ENCODE results near the gene CWH43. TPM values are rescaled to one million over a fixed set of nuclear protein-coding genes. Genes with fewer than 3 reads are reported as not detected.

CWH43 gene
- total and polyA plus RNA-seq, 10 of the 15 experiments (the other 5 are each of a cell fraction or from before 2014, with no cell fraction given), result not detected

- H3K27ac ChIP-seq (ENCODE audit: control insufficient read depth, insufficient read depth), result no peak overlapping the region
- no peak overlapping the region for H3K9ac ChIP-seq (ENCODE audit: control insufficient read depth, insufficient read depth, low read length)
- H3K79me2 ChIP-seq (ENCODE audit: control insufficient read depth, insufficient read depth, low read length), result no peaks in the 10 kb centered on the region
- FAIRE-seq (no peak), DNase-seq (ENCODE audit: low read depth, low spot score) (no peak), ATAC-seq (no peak)
- ChIA-PET CTCF (interaction anchor here (0.9 kb wide), 1 partner anchor 416 kb away, joined by 3 read pairs; no protein-coding TSS in a partner anchor), POLR2A (interaction anchor here (0.6 kb wide), 1 partner anchor 478 kb away, joined by 3 read pairs; no protein-coding TSS in a partner anchor), SMC1A (ENCODE audit: uncharacterized antibody, unreplicated experiment) (no interaction called here), RAD21 (ENCODE audit: unreplicated experiment) (no interaction called here)
- 0 out of 4 replicates have a peak, but pooled peaks cover 0 to 2% of the 10 kb centered on the region in 2 experiments for H3K27me3 ChIP-seq (replicated peaks in 1 of 2; ENCODE audit: control insufficient read depth in 2 of 2, insufficient read depth in 2 of 2, low read length in 1 of 2)
- 43% methylated on average over 4 of the region's 4 CpGs for WGBS (ENCODE audit: insufficient coverage, insufficient replicate concordance, low lambda C conversion rate, missing lambda C conversion rate)
- no peak overlapping the region for H3K4me2 ChIP-seq (ENCODE audit: control insufficient read depth, insufficient read depth)
- no peaks in the 10 kb centered on the region for H3K36me3 ChIP-seq (ENCODE audit: control insufficient read depth in 2 of 2, insufficient read depth in 2 of 2, low read length in 1 of 2)
- no peaks in the 10 kb centered on the region for H4K20me1 ChIP-seq (ENCODE audit: control insufficient read depth, insufficient read depth)
- intact Hi-C loops (cut with micrococcal nuclease; ENCODE audit: unreplicated experiment), result no loop called here
- in situ Hi-C loops (cut with MboI), result no loop called here
- no peak overlapping the region for H3K4me3 ChIP-seq
- no peaks in the 10 kb centered on the region for H3K9me3 ChIP-seq (replicated peaks; ENCODE audit: control insufficient read depth, insufficient read depth, low read length)
- H2AFZ ChIP-seq (ENCODE audit: control insufficient read depth, low read depth, low read length), result no peak overlapping the region
- BruUV-seq (replicated peaks), result no TSS peak
- H3K4me1 ChIP-seq (ENCODE audit: control insufficient read depth, insufficient read depth, low read length), result no peaks in the 10 kb centered on the region
- no peak for TF ChIP-seq NFXL1 (IDR thresholded peaks at IDR 0.05; ENCODE audit: borderline replicate concordance)
- no peak for TF ChIP-seq MYB (IDR thresholded peaks at IDR 0.05; ENCODE audit: borderline replicate concordance, low read depth, low read length)
- no peak for TF ChIP-seq STAT3 (IDR thresholded peaks at IDR 0.05; ENCODE audit: low read depth, low read length)
- TF ChIP-seq STAT1 (conservative IDR thresholded peaks at IDR 0.05), result no peak
- no peak for TF ChIP-seq NBN (IDR thresholded peaks at IDR 0.05)
- TF ChIP-seq E2F4 (IDR thresholded peaks at IDR 0.05; ENCODE audit: low read depth, low read length), result no peak
- no peak for TF ChIP-seq JUNB (IDR thresholded peaks at IDR 0.05)
- no peak for TF ChIP-seq BCL3 (IDR thresholded peaks at IDR 0.05; ENCODE audit: borderline replicate concordance, insufficient read depth, low read depth, low read length, poor library complexity, severe bottlenecking)
- TF ChIP-seq PML (IDR thresholded peaks at IDR 0.05; ENCODE audit: low read length), result no peak
- TF ChIP-seq SMAD5 (IDR thresholded peaks at IDR 0.05; ENCODE audit: low read depth), result no peak
- TF ChIP-seq TCF3 (IDR thresholded peaks at IDR 0.05; ENCODE audit: borderline replicate concordance, insufficient read depth, low read depth, low read length), result no peak
- no peak for TF ChIP-seq ATF2 (IDR thresholded peaks at IDR 0.05; ENCODE audit: low read length)
- TF ChIP-seq KDM1A (IDR thresholded peaks at IDR 0.05; ENCODE audit: borderline replicate concordance), result no peak
- no peak for TF ChIP-seq USF1 (IDR thresholded peaks at IDR 0.05; ENCODE audit: borderline replicate concordance, extremely low read length, insufficient read depth, low read depth, low read length)
- TF ChIP-seq PBX3 (IDR thresholded peaks at IDR 0.05; ENCODE audit: insufficient replicate concordance, low read depth, low read length), result no peak
- TF ChIP-seq TCF7 (IDR thresholded peaks at IDR 0.05; ENCODE audit: borderline replicate concordance), result no peak
Measured at GRCh38 chr4:48976041-48976440, 10.0 kb upstream of the CWH43 start.

Data from GM12878 (cell line).